Measurements from ENCODE around the gene AFAP1. TPM values are rescaled to one million over a fixed set of nuclear protein-coding genes. Genes with fewer than 3 reads are reported as not detected.

Gene AFAP1
- total and polyA plus RNA-seq, 2 of the 8 experiments (the other 6 are each of a cell fraction or from before 2014, with no cell fraction given), result 3.6 to 18.2 TPM

DNA sequence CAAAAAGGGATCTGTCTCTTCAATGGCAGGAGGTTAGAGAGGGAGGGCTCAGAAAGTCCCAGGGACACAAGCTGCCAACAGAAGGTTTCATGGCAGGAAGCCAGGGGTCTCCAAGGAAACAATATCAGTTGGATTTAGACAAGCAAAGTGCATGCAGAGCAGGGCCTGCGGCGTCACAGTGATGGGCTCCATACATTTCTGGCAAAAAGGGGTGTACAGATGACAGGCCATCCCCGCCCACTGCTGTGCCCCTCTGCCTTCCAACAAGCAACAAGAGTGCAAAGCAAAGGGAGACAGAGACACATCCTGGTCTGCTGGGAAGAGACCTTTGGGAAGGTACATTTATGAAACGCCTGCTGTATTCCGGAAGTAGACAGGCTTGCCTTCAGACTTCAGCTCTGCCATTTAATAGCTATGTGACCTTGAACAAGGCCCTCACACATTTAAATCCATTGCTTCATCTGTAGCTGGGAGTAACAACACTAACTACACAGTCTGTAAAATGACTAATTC, 121.2 kb downstream of the AFAP1 start:
- no peak overlapping the region for H3K23ac ChIP-seq (ENCODE audit: insufficient read length)
- H3K4me3 ChIP-seq (ENCODE audit: extremely low read depth in 1 of 4, insufficient read depth in 2 of 4, low read depth in 3 of 4, low read length in 4 of 4), result no peak overlapping the region
- H3K4me1 ChIP-seq (replicated peaks in 1 of 4; ENCODE audit: control insufficient read depth in 3 of 4, insufficient read depth in 4 of 4, low read length in 3 of 4), result peaks cover 0 to 5% (median 2%) of the 10 kb centered on the region in 4 experiments; a peak in 1 of 7 replicates
- H4K8ac ChIP-seq (ENCODE audit: extremely low read depth, insufficient read depth, low read length), result no peak overlapping the region
- H4K91ac ChIP-seq (replicated peaks; ENCODE audit: insufficient read length, low read length), result no peak overlapping the region
- H3K27me3 ChIP-seq (replicated peaks in 1 of 4; ENCODE audit: control insufficient read depth in 3 of 4, extremely low read depth in 1 of 4, insufficient read depth in 3 of 4, low read length in 3 of 4), result no peaks in the 10 kb centered on the region
- no peak overlapping the region for H2BK15ac ChIP-seq (ENCODE audit: low read length)
- H3K4ac ChIP-seq (replicated peaks; ENCODE audit: insufficient read length, low read depth, low read length), result no peak overlapping the region
- H3K14ac ChIP-seq (ENCODE audit: insufficient read length), result no peak overlapping the region
- no peaks in the 10 kb centered on the region for H3K9me3 ChIP-seq (ENCODE audit: insufficient read depth in 2 of 2, low read depth in 1 of 2, low read length in 1 of 2)
- ChIA-PET POLR2A (ENCODE audit: partially characterized antibody) (interaction anchor here (1.8 kb wide), 1 partner anchor 10 kb away, joined by 4 read pairs; no protein-coding TSS in a partner anchor), CTCF (ENCODE audit: partially characterized antibody) (interaction anchor here (1.1 to 2.9 kb wide), 5 partner anchors 16 to 169 kb away, joined by 3 to 16 read pairs (median 4); no protein-coding TSS in a partner anchor)
- no peaks in the 10 kb centered on the region for H3K79me1 ChIP-seq (ENCODE audit: low read depth, low read length)
- no peak overlapping the region for H3K18ac ChIP-seq (ENCODE audit: extremely low read depth, low read length)
- no peaks in the 10 kb centered on the region for H3K79me2 ChIP-seq (ENCODE audit: control insufficient read depth in 1 of 2, insufficient read depth in 2 of 2, low read length in 2 of 2)
- H2BK5ac ChIP-seq (ENCODE audit: low read depth, low read length), result no peak overlapping the region
- no peak for TF ChIP-seq BACH1 (IDR thresholded peaks at IDR 0.05; ENCODE audit: low read length)
- no peak for TF ChIP-seq TEAD4 (IDR thresholded peaks at IDR 0.05; ENCODE audit: low read depth, low read length)
- no peak for TF ChIP-seq CHD2 (IDR thresholded peaks at IDR 0.05; ENCODE audit: low read length)
- TF ChIP-seq KDM4A (IDR thresholded peaks at IDR 0.05; ENCODE audit: low read depth, low read length, severe bottlenecking), result no peak
- no peak for TF ChIP-seq POU5F1 (IDR thresholded peaks at IDR 0.05; ENCODE audit: low read depth, low read length)
- TF ChIP-seq POLR2A (IDR thresholded peaks at IDR 0.05; ENCODE audit: control extremely low read depth in 1 of 2, low read depth in 2 of 2, low read length in 2 of 2), result no peak
- TF ChIP-seq, protein P1, sequence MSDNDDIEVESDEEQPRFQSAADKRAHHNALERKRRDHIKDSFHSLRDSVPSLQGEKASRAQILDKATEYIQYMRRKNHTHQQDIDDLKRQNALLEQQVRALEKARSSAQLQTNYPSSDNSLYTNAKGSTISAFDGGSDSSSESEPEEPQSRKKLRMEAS (IDR thresholded peaks at IDR 0.05), result no peak
- TF ChIP-seq, protein P2, sequence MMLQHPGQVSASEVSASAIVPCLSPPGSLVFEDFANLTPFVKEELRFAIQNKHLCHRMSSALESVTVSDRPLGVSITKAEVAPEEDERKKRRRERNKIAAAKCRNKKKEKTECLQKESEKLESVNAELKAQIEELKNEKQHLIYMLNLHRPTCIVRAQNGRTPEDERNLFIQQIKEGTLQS (IDR thresholded peaks at IDR 0.05; ENCODE audit: insufficient read depth, low read depth, low read length), result no peak
- no peak for TF ChIP-seq RXRA (IDR thresholded peaks at IDR 0.05; ENCODE audit: insufficient read depth, low read depth, low read length)
- no peak for TF ChIP-seq JUND (IDR thresholded peaks at IDR 0.05; ENCODE audit: low read length)
- H3K4me2 ChIP-seq (ENCODE audit: insufficient read depth in 1 of 2, low read depth in 2 of 2, low read length in 2 of 2), result no peak overlapping the region
- DNase-seq (ENCODE audit: low read depth in 1 of 2, low spot score in 2 of 2) (no peak), FAIRE-seq (no peak)
- no peak overlapping the region for H2BK20ac ChIP-seq (ENCODE audit: low read length)
- H3K27ac ChIP-seq (ENCODE audit: low read depth, low read length), result no peak overlapping the region
- no peak overlapping the region for H3K9ac ChIP-seq (replicated peaks in 1 of 4; ENCODE audit: extremely low read depth in 1 of 4, low read depth in 3 of 4, low read length in 3 of 4)
- WGBS, 2 experiments (ENCODE audit: extremely low coverage in 1 of 2, insufficient coverage in 1 of 2, insufficient read length in 1 of 2, insufficient replicate concordance in 2 of 2, low coverage in 1 of 2, low lambda C conversion rate in 2 of 2, missing lambda C conversion rate in 1 of 2), result 82% methylated on average over 5 of the region's 5 CpGs; no CpG with 5 or more reads in 1 of the 2 experiments
- H3K36me3 ChIP-seq (ENCODE audit: control insufficient read depth in 2 of 4, insufficient read depth in 4 of 4, low read length in 3 of 4), result peaks cover 0 to 10% (median 3%) of the 10 kb centered on the region in 4 experiments; a peak in 3 of 8 replicates
- no peak overlapping the region for H2BK120ac ChIP-seq (replicated peaks; ENCODE audit: low read depth, low read length)
- no peaks in the 10 kb centered on the region for H4K20me1 ChIP-seq (replicated peaks in 1 of 2; ENCODE audit: control insufficient read depth in 1 of 2, insufficient read depth in 2 of 2, low read length in 2 of 2)
- no peak overlapping the region for H3K56ac ChIP-seq (replicated peaks; ENCODE audit: insufficient read length, low read depth, low read length)
- no peak overlapping the region for H4K5ac ChIP-seq (ENCODE audit: insufficient read length, low read depth, low read length)
- H2BK12ac ChIP-seq (ENCODE audit: low read depth, low read length), result no peak overlapping the region
- H3K23me2 ChIP-seq (ENCODE audit: low read depth, low read length), result no peaks in the 10 kb centered on the region
- no peak overlapping the region for H2AK5ac ChIP-seq (ENCODE audit: low read depth, low read length)
- no peak overlapping the region for H2AFZ ChIP-seq (ENCODE audit: low read length)

Data from H1 (cell line).